Spleen (tissue), 11 donors: Measurements from ENCODE around the gene BAHCC1. TPM values are rescaled to one million over a fixed set of nuclear protein-coding genes. Genes with fewer than 3 reads are reported as not detected.

Experiments used
- DNase-seq: peaks from one replicate; pipeline ENCODE4 v3.0.0-alpha.2; 2020
- H3K27ac ChIP-seq, 8 donors: fragments of 200-600 bp; sonication (generic) in 7 of 8; 1 replicate in 4 of 8; 2 replicates in 4 of 8; pipeline versions ENCODE4 v1.5.0 to v1.8.0; 2016 to 2021; ENCODE audit warnings: inconsistent platforms in 4 of 8, mild to moderate bottlenecking in 4 of 8, moderate library complexity in 1 of 8
- H3K27me3 ChIP-seq, 7 donors: fragments of 200-600 bp; sonication (generic) in 6 of 7; replicated peaks in 1 of 7; 1 replicate in 4 of 7; 2 replicates in 3 of 7; pipeline versions ENCODE4 v1.5.0 to v1.8.0; 2016 to 2021; ENCODE audit warnings: inconsistent platforms in 3 of 7, mild to moderate bottlenecking in 1 of 7
- H3K36me3 ChIP-seq, 6 donors: fragments of 200-600 bp; sonication (generic) in 5 of 6; 1 replicate in 4 of 6; 2 replicates in 2 of 6; pipeline versions ENCODE4 v1.5.0 to v1.8.0; 2016 to 2021; ENCODE audit warnings: inconsistent platforms in 2 of 6
- H3K4me1 ChIP-seq, 6 donors: fragments of 200-600 bp; sonication (generic) in 5 of 6; 1 replicate in 3 of 6; 2 replicates in 3 of 6; pipeline versions ENCODE4 v1.5.0 to v1.8.0; 2016 to 2021; ENCODE audit warnings: inconsistent platforms in 3 of 6
- H3K4me3 ChIP-seq, 8 donors: fragments of 200-600 bp; sonication (generic) in 7 of 8; 1 replicate in 4 of 8; 2 replicates in 4 of 8; pipeline versions ENCODE4 v1.5.0 to v1.8.0; 2016 to 2021; ENCODE audit warnings: inconsistent platforms in 4 of 8, mild to moderate bottlenecking in 4 of 8, moderate library complexity in 2 of 8
- H3K9me3 ChIP-seq, 8 donors: fragments of 200-600 bp; sonication (generic) in 7 of 8; 1 replicate in 4 of 8; 2 replicates in 4 of 8; pipeline versions ENCODE4 v1.5.0 to v1.8.0; 2016 to 2021; ENCODE audit warnings: inconsistent platforms in 4 of 8
- CTCF ChIP-seq, 11 experiments: fragments of 200-600 bp in 7 of 11; fragments of 450-650 bp in 4 of 11; sonication (generic) in 4 of 11; IDR thresholded peaks in 8 of 11; conservative IDR thresholded peaks in 3 of 11; 1 replicate in 7 of 11; 2 replicates in 4 of 11; pipeline versions ENCODE4 v1.4.0 to v1.8.0; 2016 to 2021; ENCODE audit warnings: antibody characterized with exemption in 11 of 11, inconsistent platforms in 4 of 11, mild to moderate bottlenecking in 1 of 11
- POLR2A ChIP-seq, 3 donors: fragments of 450-650 bp; IDR thresholded peaks; one replicate each; pipeline ENCODE4 v1.5.1; 2017; ENCODE audit warnings: antibody characterized with exemption in 3 of 3, mild to moderate bottlenecking in 1 of 3
- POLR2AphosphoS5 ChIP-seq, 3 donors: sonication (generic); formaldehyde crosslinking; IDR thresholded peaks; one replicate each; pipeline ENCODE4 v1.5.1; 2017; ENCODE audit warnings: antibody characterized with exemption in 3 of 3
- WGBS, 5 donors: extraction: QIAGEN DNeasy Blood & Tissue Kit in 3 of 5; methylation state at CpG; one replicate each; pipeline versions ENCODE4 v1.1.5 to v1.1.7; 2013 to 2018; 5-methylcytosine and 5-hydroxymethylcytosine counted together
- intact Hi-C: fragments of 100-400 bp; cut with DNase I; formaldehyde crosslinking; loops from one replicate; pipeline ENCODE4 v1.15.0; 2023; ENCODE audit warnings: low total_unique reads
- polyA plus RNA-seq, 3 donors: library from polyadenylated mRNA; stranded (reverse); fragments of 200-250 nt; gene quantifications; one replicate each; pipeline ENCODE4 v1.2.1, GENCODE V29; 2013
- total RNA-seq, 7 donors: library from RNA; depleted of rRNA in 3 of 7; stranded (reverse); fragments of >200 nt in 3 of 7; fragmentation: NEBNext Ultra II Directional in 4 of 7; extraction: Animal tissue kit (Norgen Biotek cat#: 25700) in 4 of 7; gene quantifications; one replicate each; pipeline versions ENCODE4 v1.1.0 to v1.2.1, GENCODE V29; 2016 to 2021
- donor health status: healthy with polysubstance abuse.
- donor health status: DM: no; HTN: no; CAD: no; lungs with moderate emphysema.
- donor health status: DM: no; HTN: no; CAD: no.
- donor health status: Bipolar disorder and iron deficiency.
- donor health status: healthy.
- donor health status: DM: no; HTN: no; CAD: no.
- donor health status: DM: yes; HTN: yes; CAD: no.

Gene BAHCC1
- total and polyA plus RNA-seq, 10 donors = 1.7 to 20.3 (median 12.4) TPM

DNA sequence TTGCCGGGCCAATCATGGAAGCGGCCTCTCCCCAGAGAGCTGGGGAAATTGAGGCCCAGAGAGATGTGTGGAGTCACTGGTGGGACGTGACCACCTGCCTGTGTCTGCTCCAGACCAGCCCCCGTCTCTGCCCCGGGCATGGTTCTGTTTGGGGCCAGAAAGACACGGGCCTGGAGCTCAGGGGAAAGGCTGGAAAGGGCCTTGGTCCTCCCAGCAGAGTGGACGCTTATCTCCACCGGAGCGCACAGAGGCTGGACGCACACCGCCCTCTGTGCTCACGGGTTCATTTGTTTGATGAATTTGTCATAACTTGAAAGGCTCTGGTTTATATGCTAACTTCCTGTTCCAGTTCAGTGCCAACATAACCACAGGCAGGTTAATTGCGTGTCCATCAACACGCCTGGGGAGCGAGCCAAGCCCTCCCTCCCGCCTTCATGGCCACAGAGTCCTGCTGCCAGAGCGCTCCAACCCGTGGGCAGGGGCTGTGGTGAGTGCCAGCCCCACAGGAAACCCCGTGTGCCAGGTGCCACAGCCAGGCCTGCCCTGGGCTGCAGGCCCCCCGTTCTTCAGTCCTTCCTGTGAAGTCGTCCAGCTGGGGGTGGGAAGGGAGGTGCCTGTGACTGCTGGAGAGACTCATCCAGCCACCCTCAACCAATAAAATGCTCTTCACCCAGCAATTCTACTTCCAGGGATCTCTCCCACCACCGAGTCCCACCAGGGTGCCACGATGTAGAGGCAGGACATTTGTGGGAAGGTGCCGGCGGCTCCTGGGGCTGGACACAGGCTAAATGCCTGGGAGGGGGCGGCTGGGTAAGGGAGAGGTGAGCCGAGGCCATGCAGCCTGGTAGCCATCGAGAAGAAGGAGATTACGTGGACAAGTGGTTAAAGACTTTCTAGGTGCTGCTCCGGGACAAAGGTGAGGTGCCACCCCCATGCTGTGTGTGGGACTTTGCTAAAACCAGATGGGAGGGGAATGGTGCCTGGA is 29.4 kb upstream of the BAHCC1 start:
- peak; percentile 77 for DNase-seq
- peaks cover 13 to 39% (median 22%) of the 10 kb centered on the region in 6 donors for H3K4me1 ChIP-seq
- H3K4me3 ChIP-seq = peak overlapping the region in 1 of 8 donors; percentile 34
- intact Hi-C loops = no loop called here
- peaks cover 0 to 69% (median 8%) of the 10 kb centered on the region in 7 donors for H3K27me3 ChIP-seq
- H3K9me3 ChIP-seq = no peaks in the 10 kb centered on the region
- TF ChIP-seq CTCF (IDR thresholded peaks at IDR 0.05 in 8 of 11, conservative IDR thresholded peaks at IDR 0.05 in 3 of 11) (no peak), POLR2AphosphoS5 (IDR thresholded peaks at IDR 0.05) (peak; percentile 54 to 72 (median 67))
- no peaks in the 10 kb centered on the region for H3K36me3 ChIP-seq
- peak overlapping the region in 4 of 8 donors; percentile 1 to 58 (median 36) for H3K27ac ChIP-seq
- 13 to 24% (median 20%) methylated on average over 21 to 30 of the region's 30 CpGs for WGBS, 5 donors

DNA sequence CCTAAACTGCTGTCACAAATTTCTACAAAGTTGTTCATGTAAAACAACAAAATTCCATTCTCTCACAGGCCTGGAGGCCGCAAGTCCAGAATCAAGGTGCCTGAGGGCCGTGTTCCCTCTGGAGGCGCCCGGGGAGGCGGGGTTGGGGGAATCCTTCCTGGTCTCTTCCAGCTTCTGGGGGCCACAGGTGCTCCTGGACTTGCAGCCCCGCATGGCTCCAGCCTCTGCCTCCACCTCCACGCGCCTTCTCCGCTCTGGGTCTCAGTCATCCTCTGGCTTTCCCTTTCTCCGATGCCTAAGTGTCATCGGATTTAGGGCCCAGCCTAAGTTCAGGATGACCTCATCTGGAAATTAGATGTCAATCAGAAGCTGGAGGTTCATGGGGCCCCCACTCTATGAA is 28.6 kb upstream of the BAHCC1 start:
- TF ChIP-seq POLR2A (IDR thresholded peaks at IDR 0.05) (no peak), CTCF (IDR thresholded peaks at IDR 0.05 in 8 of 11, conservative IDR thresholded peaks at IDR 0.05 in 3 of 11) (no peak), POLR2AphosphoS5 (IDR thresholded peaks at IDR 0.05) (no peak)
- H3K27ac ChIP-seq = no peak overlapping the region
- no peaks in the 10 kb centered on the region for H3K36me3 ChIP-seq
- H3K9me3 ChIP-seq = no peaks in the 10 kb centered on the region
- H3K4me3 ChIP-seq = no peak overlapping the region
- peaks cover 13 to 43% (median 22%) of the 10 kb centered on the region in 6 donors for H3K4me1 ChIP-seq
- 90 to 97% (median 94%) methylated on average over 11 of the region's 11 CpGs for WGBS, 5 donors
- DNase-seq = peak; percentile 52
- peaks cover 0 to 69% (median 8%) of the 10 kb centered on the region in 7 donors for H3K27me3 ChIP-seq
- intact Hi-C loops = no loop called here

DNA sequence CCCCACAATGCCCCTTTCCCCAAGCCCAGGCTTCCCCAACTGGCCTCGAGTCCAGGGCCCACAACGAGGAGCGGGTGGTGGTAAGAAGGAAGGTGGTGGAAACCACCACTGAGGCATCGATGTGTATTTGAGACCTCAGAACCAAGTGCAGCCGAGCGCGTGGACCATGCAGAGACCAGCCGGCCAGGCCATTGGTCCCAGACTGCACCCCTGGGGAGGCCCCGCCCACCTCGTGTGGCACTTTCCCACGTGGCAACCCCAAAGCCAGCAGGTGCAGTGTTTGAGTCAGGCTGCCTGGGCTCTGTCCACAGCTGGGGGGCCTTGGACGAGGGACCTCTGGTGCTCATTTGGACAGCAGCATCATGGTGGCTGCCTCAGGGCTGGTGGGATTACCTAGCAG is 28.1 kb upstream of the BAHCC1 start:
- no peak overlapping the region for H3K27ac ChIP-seq
- WGBS, 5 donors = 81 to 91% (median 88%) methylated on average over 12 of the region's 12 CpGs
- DNase-seq = peak; percentile 61
- intact Hi-C loops = no loop called here
- H3K4me1 ChIP-seq = peaks cover 13 to 48% (median 25%) of the 10 kb centered on the region in 6 donors
- H3K9me3 ChIP-seq = no peaks in the 10 kb centered on the region
- TF ChIP-seq POLR2AphosphoS5 (IDR thresholded peaks at IDR 0.05) (no peak), POLR2A (IDR thresholded peaks at IDR 0.05) (no peak), CTCF (IDR thresholded peaks at IDR 0.05 in 8 of 11, conservative IDR thresholded peaks at IDR 0.05 in 3 of 11) (no peak)
- H3K4me3 ChIP-seq = no peak overlapping the region
- no peaks in the 10 kb centered on the region for H3K36me3 ChIP-seq
- H3K27me3 ChIP-seq = peaks cover 0 to 65% (median 8%) of the 10 kb centered on the region in 7 donors
